Smooth muscle cell (in vitro differentiated cells): ENCODE results near the gene IP6K1. TPM values are rescaled to one million over a fixed set of nuclear protein-coding genes. Genes with fewer than 3 reads are reported as not detected.
"Not testable (repeated sequence)": the region's sequence is repeated elsewhere in the genome, so short reads cannot be mapped to it uniquely, and the experiment has no call there.

Experiments used
- DNase-seq: peaks from one replicate; lab custom pipeline; 2025; ENCODE audit not compliant: unreplicated experiment; lab: John Stamatoyannopoulos, UW
- H2AFZ ChIP-seq: fragments of 200-600 bp; sonication (generic); 2 replicates; pipeline ENCODE4 v1.6.0; 2016; ENCODE audit warnings: antibody characterized with exemption, low read depth, mild to moderate bottlenecking
- H3F3A ChIP-seq: fragments of 200-600 bp; sonication (generic); 2 replicates; pipeline ENCODE4 v1.6.0; 2017; ENCODE audit warnings: antibody characterized with exemption, low read depth
- H3K27ac ChIP-seq: fragments of 200-600 bp; sonication (generic); 2 replicates; pipeline ENCODE4 v1.5.1; 2016; ENCODE audit warnings: low read depth, mild to moderate bottlenecking
- H3K27me3 ChIP-seq: fragments of 200-600 bp; sonication (generic); 2 replicates; pipeline ENCODE4 v1.6.1; 2016; ENCODE audit warnings: low read depth, mild to moderate bottlenecking
- H3K36me3 ChIP-seq: fragments of 200-600 bp; sonication (generic); 2 replicates; pipeline ENCODE4 v1.5.1; 2016; ENCODE audit warnings: low read depth
- H3K4me1 ChIP-seq: fragments of 200-600 bp; sonication (generic); 2 replicates; pipeline ENCODE4 v1.5.1; 2016; ENCODE audit warnings: low read depth
- H3K4me2 ChIP-seq: fragments of 200-600 bp; sonication (generic); 2 replicates; pipeline ENCODE4 v1.6.0; 2016; ENCODE audit warnings: mild to moderate bottlenecking
- H3K4me3 ChIP-seq: fragments of 200-600 bp; sonication (generic); 2 replicates; pipeline ENCODE4 v1.5.1; 2016; ENCODE audit warnings: mild to moderate bottlenecking
- H3K79me2 ChIP-seq: fragments of 200-600 bp; sonication (generic); 2 replicates; pipeline ENCODE4 v1.6.0; 2016; ENCODE audit warnings: low read depth, mild to moderate bottlenecking
- H3K9ac ChIP-seq: fragments of 200-600 bp; sonication (generic); 2 replicates; pipeline ENCODE4 v1.6.0; 2016; ENCODE audit warnings: low read depth
- H3K9me3 ChIP-seq: fragments of 200-600 bp; sonication (generic); replicated peaks from 2 replicates; pipeline ENCODE4 v1.5.1; 2016; ENCODE audit warnings: low read depth
- H4K20me1 ChIP-seq: fragments of 200-600 bp; sonication (generic); 2 replicates; pipeline ENCODE4 v1.6.0; 2016; ENCODE audit warnings: low read depth
- CTCF ChIP-seq: fragments of 200-600 bp; sonication (generic); IDR thresholded peaks from 2 replicates; pipeline ENCODE4 v1.5.1; 2017; ENCODE audit warnings: borderline replicate concordance, mild to moderate bottlenecking, antibody characterized with exemption; ENCODE audit not compliant: insufficient read depth, poor library complexity, severe bottlenecking
- WGBS: methylation state at CpG from one replicate; pipeline ENCODE4 v1.1.7; 2016; ENCODE audit warnings: low lambda C conversion rate; 5-methylcytosine and 5-hydroxymethylcytosine counted together
- polyA plus RNA-seq: library from polyadenylated mRNA; unstranded; fragments of >200 nt; fragmentation: Nextera tagmentation; extraction: Ambion mirVana; gene quantifications from 2 replicates; pipeline ENCODE4 v1.2.1, GENCODE V29; 2016
- total RNA-seq: library from RNA; depleted of rRNA; stranded (reverse); fragments of >200 nt; gene quantifications from 2 replicates; pipeline ENCODE4 v1.2.3, GENCODE V29; 2014

IP6K1 gene
- total and polyA plus RNA-seq, 2 experiments from 2014 or later, result 23.0 to 31.1 TPM

GRCh38 chr3:49750056-49750455 is 36.3 kb downstream of the IP6K1 start:
- H3K27ac ChIP-seq, result no peak overlapping the region
- no peaks in the 10 kb centered on the region for H3K9me3 ChIP-seq
- no peaks in the 10 kb centered on the region for H3K36me3 ChIP-seq
- DNase-seq, result no peak
- peaks cover 71% of the 10 kb centered on the region for H3K79me2 ChIP-seq
- H3K27me3 ChIP-seq, result no peaks in the 10 kb centered on the region
- no peak overlapping the region for H3K4me3 ChIP-seq
- 96% methylated on average over 4 of the region's 4 CpGs for WGBS
- H3K9ac ChIP-seq, result no peak overlapping the region
- H4K20me1 ChIP-seq, result peaks cover 70% of the 10 kb centered on the region
- no peaks in the 10 kb centered on the region for H3K4me1 ChIP-seq
- no peaks in the 10 kb centered on the region for H3F3A ChIP-seq
- no peak for TF ChIP-seq CTCF
- H3K4me2 ChIP-seq, result no peak overlapping the region
- H2AFZ ChIP-seq, result no peak overlapping the region

- not testable (repeated sequence) for H3K4me1 ChIP-seq, H3F3A ChIP-seq, H3K9me3 ChIP-seq, H3K27me3 ChIP-seq, H2AFZ ChIP-seq, H3K36me3 ChIP-seq, DNase-seq, H3K4me3 ChIP-seq, H3K9ac ChIP-seq
- H4K20me1 ChIP-seq, result peaks cover 66% of the 10 kb centered on the region
- H3K79me2 ChIP-seq, result peaks cover 67% of the 10 kb centered on the region
- H3K4me2 ChIP-seq, result peak overlapping the region; percentile 32
- peak overlapping the region; percentile 78 for H3K27ac ChIP-seq
- 94% methylated on average over 5 of the region's 5 CpGs for WGBS
Measured at GRCh38 chr3:49748874-49749273, 37.5 kb downstream of the IP6K1 start.

- peaks cover 58% of the 10 kb centered on the region for H3K79me2 ChIP-seq
- no peaks in the 10 kb centered on the region for H3K36me3 ChIP-seq
- H3K4me1 ChIP-seq, result no peaks in the 10 kb centered on the region
- H3K27ac ChIP-seq, result peak overlapping the region; percentile 78
- peaks cover 57% of the 10 kb centered on the region for H4K20me1 ChIP-seq
- H3K27me3 ChIP-seq, result no peaks in the 10 kb centered on the region
- no peak overlapping the region for H3K4me3 ChIP-seq
- WGBS, result 78% methylated on average over 13 of the region's 13 CpGs
- TF ChIP-seq CTCF, result no peak
- no peaks in the 10 kb centered on the region for H3F3A ChIP-seq
- no peaks in the 10 kb centered on the region for H3K9me3 ChIP-seq
- H3K4me2 ChIP-seq, result peak overlapping the region; percentile 32
- no peak overlapping the region for H2AFZ ChIP-seq
- DNase-seq, result no peak
- no peak overlapping the region for H3K9ac ChIP-seq
Measured at GRCh38 chr3:49747792-49748480, 38.4 kb downstream of the IP6K1 start.

- Histone ChIP-seq H3K4me1 (no peaks in the 10 kb centered on the region), H3K9ac (no peak overlapping the region), H3K4me2 (no peak overlapping the region), H3K36me3 (no peaks in the 10 kb centered on the region), H3F3A (no peaks in the 10 kb centered on the region), H3K9me3 (no peaks in the 10 kb centered on the region), H3K79me2 (peaks cover 60% of the 10 kb centered on the region), H3K4me3 (no peak overlapping the region), H3K27ac (no peak overlapping the region), H3K27me3 (no peaks in the 10 kb centered on the region), H2AFZ (no peak overlapping the region), H4K20me1 (peaks cover 47% of the 10 kb centered on the region)
- DNase-seq, result no peak
- 73% methylated on average over 2 of the region's 2 CpGs for WGBS
- TF ChIP-seq CTCF, result no peak
Measured at GRCh38 chr3:49745986-49746385, 40.4 kb downstream of the IP6K1 start.
